Endothelial cell of umbilical vein (primary cell): ENCODE data around the gene GNPAT. TPM values are rescaled to one million over a fixed set of nuclear protein-coding genes. Genes with fewer than 3 reads are reported as not detected.

Source experiments
- BruUV-seq: library from RNA; stranded (reverse); fragments of 400-500 nt; replicated peaks from 2 replicates; lab custom pipeline; 2021; lab: Mats Ljungman, UMichigan
- CTCF ChIA-PET: fragments of 300-600, 350-600 bp; sonication (Branson Sonifier 250); formaldehyde crosslinking; loops from one replicate; lab custom pipeline; 2021; ENCODE audit warnings: antibody characterized with exemption, inconsistent platforms; lab: Charles Lee
- POLR2A ChIA-PET: fragments of 300-600, 350-600 bp; sonication (Branson Sonifier 250); formaldehyde crosslinking; loops from one replicate; lab custom pipeline; 2021; ENCODE audit warnings: antibody characterized with exemption, inconsistent platforms; lab: Charles Lee
- DNase-seq: peaks from one replicate; pipeline ENCODE4 v3.0.0-alpha.2; 2011; ENCODE audit warnings: low read depth, low spot score
- FAIRE-seq: peaks from 2 replicates; lab custom pipeline; 2011; peaks lifted over from hg19 to GRCh38; lab: Jason Lieb, UNC
- H2AFZ ChIP-seq: 2 replicates; pipeline ENCODE4 v1.6.0; 2012; ENCODE audit warnings: low read depth, low read length, control low read depth, inconsistent platforms
- H3K27ac ChIP-seq: 2 replicates; pipeline ENCODE4 v1.5.1; 2011; ENCODE audit warnings: low read depth, mild to moderate bottlenecking, control low read depth, low read length, moderate library complexity; ENCODE audit not compliant: insufficient read depth
- H3K27me3 ChIP-seq, 2 experiments: 2 replicates each; pipeline versions ENCODE4 v1.6.0 to v1.6.1; 2011; ENCODE audit warnings: low read length in 2 of 2, mixed read lengths in 1 of 2; ENCODE audit not compliant: control insufficient read depth in 2 of 2, insufficient read depth in 2 of 2
- H3K36me3 ChIP-seq, 2 experiments: 2 replicates in 1 of 2; 3 replicates in 1 of 2; pipeline ENCODE4 v1.5.1; 2011; ENCODE audit warnings: low read length in 2 of 2, mild to moderate bottlenecking in 1 of 2, moderate library complexity in 1 of 2; ENCODE audit not compliant: control insufficient read depth in 2 of 2, insufficient read depth in 2 of 2; ENCODE audit errors: extremely low read depth in 1 of 2
- H3K4me1 ChIP-seq: 3 replicates; pipeline ENCODE4 v1.5.1; 2011; ENCODE audit warnings: mild to moderate bottlenecking, low read length; ENCODE audit not compliant: control insufficient read depth, insufficient read depth; ENCODE audit errors: extremely low read depth
- H3K4me2 ChIP-seq: 2 replicates; pipeline ENCODE4 v1.6.1; 2011; ENCODE audit warnings: low read length, control low read depth, mixed read lengths; ENCODE audit not compliant: insufficient read depth
- H3K4me3 ChIP-seq, 3 experiments: fragments of 200-600 bp in 1 of 3; sonication (generic), shearing (Covaris generic) in 1 of 3; replicated peaks in 1 of 3; 2 replicates each; pipeline ENCODE4 v1.5.1; 2011 to 2016; ENCODE audit warnings: control low read depth in 3 of 3, low read length in 3 of 3, mild to moderate bottlenecking in 2 of 3, inconsistent platforms in 1 of 3, low read depth in 1 of 3, moderate library complexity in 1 of 3; ENCODE audit not compliant: insufficient read depth in 1 of 3
- H3K79me2 ChIP-seq: 2 replicates; pipeline ENCODE4 v1.6.0; 2012; ENCODE audit warnings: low read length, inconsistent platforms; ENCODE audit not compliant: control insufficient read depth, insufficient read depth
- H3K9ac ChIP-seq: replicated peaks from 2 replicates; pipeline ENCODE3; 2011; ENCODE audit warnings: low read length, control low read depth; ENCODE audit not compliant: insufficient read depth; ENCODE audit errors: extremely low read depth
- H3K9me1 ChIP-seq: replicated peaks from 3 replicates; pipeline ENCODE4 v1.6.0; 2011; ENCODE audit warnings: mild to moderate bottlenecking, low read length; ENCODE audit not compliant: control insufficient read depth, insufficient read depth; ENCODE audit errors: extremely low read depth
- H3K9me3 ChIP-seq: replicated peaks from 2 replicates; pipeline ENCODE4 v1.5.1; 2012; ENCODE audit warnings: low read length, inconsistent platforms; ENCODE audit not compliant: control insufficient read depth, insufficient read depth
- H4K20me1 ChIP-seq: replicated peaks from 2 replicates; pipeline ENCODE3; 2011; ENCODE audit warnings: mild to moderate bottlenecking, low read length; ENCODE audit not compliant: control insufficient read depth, insufficient read depth; ENCODE audit errors: extremely low read depth
- EZH2 ChIP-seq: IDR thresholded peaks from 2 replicates; pipeline ENCODE4 v1.6.1; 2012; ENCODE audit warnings: borderline replicate concordance, low read depth, mild to moderate bottlenecking, moderate library complexity, low read length, inconsistent platforms; ENCODE audit not compliant: severe bottlenecking
- FOS ChIP-seq: IDR thresholded peaks from 2 replicates; pipeline ENCODE4 v1.6.1; 2011; ENCODE audit warnings: mild to moderate bottlenecking, low read length, moderate library complexity, borderline replicate concordance; ENCODE audit not compliant: insufficient read depth
- GATA2 ChIP-seq: IDR thresholded peaks from 2 replicates; pipeline ENCODE4 v1.7.0; 2011; ENCODE audit warnings: low read depth, mild to moderate bottlenecking, moderate library complexity, mixed read lengths, low read length; ENCODE audit not compliant: insufficient read length, insufficient read depth
- JUN ChIP-seq: IDR thresholded peaks from 2 replicates; pipeline ENCODE4 v1.6.1; 2011; ENCODE audit warnings: borderline replicate concordance, low read depth; ENCODE audit not compliant: insufficient read length, insufficient read depth
- MYC ChIP-seq: IDR thresholded peaks from one replicate; pipeline ENCODE4 v1.6.1; 2011; ENCODE audit warnings: mild to moderate bottlenecking, low read depth, low read length
- POLR2A ChIP-seq: IDR thresholded peaks from 2 replicates; pipeline ENCODE4 v1.6.1; 2012; ENCODE audit warnings: low read depth, mild to moderate bottlenecking, control low read depth, low read length
- POLR2AphosphoS5 ChIP-seq: IDR thresholded peaks from 2 replicates; pipeline ENCODE4 v1.6.1; 2012; ENCODE audit warnings: low read depth, mild to moderate bottlenecking, control low read depth, low read length, moderate library complexity; ENCODE audit not compliant: insufficient read depth
- dilution Hi-C: fragments of 300-500 bp; cut with MboI; formaldehyde crosslinking; loops from one replicate; pipeline ENCODE4 v1.15.0; 2019; ENCODE audit warnings: low sequenced_read_pairs; ENCODE audit not compliant: extremely low pct_ligation_motif_present
- intact Hi-C: fragments of 100-400 bp; cut with micrococcal nuclease; formaldehyde crosslinking; loops from one replicate; pipeline ENCODE4 v1.10.0; 2022
- polyA plus RNA-seq, 4 experiments: library from polyadenylated mRNA; depleted of rRNA in 3 of 4; stranded (reverse) in 3 of 4; unstranded in 1 of 4; fragments of >200 nt; gene quantifications; 2 replicates each; pipeline versions ENCODE4 v1.2.1 to v1.2.3, GENCODE V29; 2011 to 2012; ENCODE audit warnings: missing spikeins in 1 of 4
- total RNA-seq: library from RNA; stranded (reverse); gene quantifications from 2 replicates; pipeline ENCODE4 v1.2.3, GENCODE V29; 2021
- TF ChIP-seq, protein P1 (sequence below): IDR thresholded peaks from 2 replicates; pipeline ENCODE4 v1.6.1; 2011; ENCODE audit not compliant: insufficient read depth, insufficient read length
- TF ChIP-seq, protein P2 (sequence below), 2 donors: IDR thresholded peaks; 1 replicate in 1 of 2; 2 replicates in 1 of 2; pipeline ENCODE4 v1.5.1; 2011; ENCODE audit warnings: low read length in 2 of 2, mild to moderate bottlenecking in 2 of 2, moderate library complexity in 2 of 2, control low read depth in 1 of 2, inconsistent platforms in 1 of 2, low read depth in 1 of 2; ENCODE audit not compliant: insufficient read depth in 1 of 2; ENCODE audit errors: extremely low read depth in 1 of 2

GNPAT gene
- total and polyA plus RNA-seq, 2 donors (not counting 3 experiments of a cell fraction or from before 2014, with no cell fraction given), result 18.9 to 51.4 TPM

DNA sequence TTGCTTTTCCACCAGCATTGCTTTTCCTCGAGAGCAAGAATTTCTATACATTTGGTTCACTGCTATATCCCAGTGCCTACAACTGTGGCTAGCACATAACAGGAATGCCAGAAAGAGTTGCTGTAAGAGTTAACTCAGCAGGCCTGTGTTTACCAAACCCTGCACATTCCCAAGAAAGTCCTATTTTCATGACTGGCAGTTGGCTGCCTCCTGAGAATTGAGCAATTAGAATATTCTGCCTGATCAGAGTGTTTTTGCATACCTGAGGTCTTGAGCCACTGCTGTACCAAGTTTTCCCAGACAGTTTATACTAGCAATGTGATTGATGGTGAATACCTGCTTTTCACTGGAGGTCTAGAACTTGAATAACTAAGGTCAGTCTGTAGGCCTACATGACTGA lies 2.7 kb upstream of the GNPAT start:
- ChIA-PET CTCF (no interaction called here), POLR2A (no interaction called here)
- FAIRE-seq (no peak), DNase-seq (no peak)
- no TSS peak for BruUV-seq
- no peaks in the 10 kb centered on the region for H3K9me3 ChIP-seq
- H3K9ac ChIP-seq, result no peak overlapping the region
- H3K4me2 ChIP-seq, result no peak overlapping the region
- intact Hi-C loops, result no loop called here
- peaks cover 19% of the 10 kb centered on the region for H3K4me1 ChIP-seq
- H3K27me3 ChIP-seq, result no peaks in the 10 kb centered on the region
- H3K4me3 ChIP-seq, result no peak overlapping the region
- H3K36me3 ChIP-seq, result peaks cover 0 to 4% of the 10 kb centered on the region in 2 experiments
- peaks cover 30% of the 10 kb centered on the region for H3K79me2 ChIP-seq
- TF ChIP-seq POLR2AphosphoS5, result no peak
- TF ChIP-seq JUN, result no peak
- no peak for TF ChIP-seq EZH2
- TF ChIP-seq, protein P1, sequence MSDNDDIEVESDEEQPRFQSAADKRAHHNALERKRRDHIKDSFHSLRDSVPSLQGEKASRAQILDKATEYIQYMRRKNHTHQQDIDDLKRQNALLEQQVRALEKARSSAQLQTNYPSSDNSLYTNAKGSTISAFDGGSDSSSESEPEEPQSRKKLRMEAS, result no peak
- no peak for TF ChIP-seq GATA2
- TF ChIP-seq FOS, result no peak
- TF ChIP-seq MYC, result no peak
- no peak for TF ChIP-seq POLR2A
- TF ChIP-seq, protein P2, sequence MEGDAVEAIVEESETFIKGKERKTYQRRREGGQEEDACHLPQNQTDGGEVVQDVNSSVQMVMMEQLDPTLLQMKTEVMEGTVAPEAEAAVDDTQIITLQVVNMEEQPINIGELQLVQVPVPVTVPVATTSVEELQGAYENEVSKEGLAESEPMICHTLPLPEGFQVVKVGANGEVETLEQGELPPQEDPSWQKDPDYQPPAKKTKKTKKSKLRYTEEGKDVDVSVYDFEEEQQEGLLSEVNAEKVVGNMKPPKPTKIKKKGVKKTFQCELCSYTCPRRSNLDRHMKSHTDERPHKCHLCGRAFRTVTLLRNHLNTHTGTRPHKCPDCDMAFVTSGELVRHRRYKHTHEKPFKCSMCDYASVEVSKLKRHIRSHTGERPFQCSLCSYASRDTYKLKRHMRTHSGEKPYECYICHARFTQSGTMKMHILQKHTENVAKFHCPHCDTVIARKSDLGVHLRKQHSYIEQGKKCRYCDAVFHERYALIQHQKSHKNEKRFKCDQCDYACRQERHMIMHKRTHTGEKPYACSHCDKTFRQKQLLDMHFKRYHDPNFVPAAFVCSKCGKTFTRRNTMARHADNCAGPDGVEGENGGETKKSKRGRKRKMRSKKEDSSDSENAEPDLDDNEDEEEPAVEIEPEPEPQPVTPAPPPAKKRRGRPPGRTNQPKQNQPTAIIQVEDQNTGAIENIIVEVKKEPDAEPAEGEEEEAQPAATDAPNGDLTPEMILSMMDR (IDR thresholded peaks at IDR 0.05; ENCODE audit: extremely low read depth in 1 of 2, insufficient read depth in 1 of 2, low read depth in 1 of 2, low read length in 2 of 2), result no peak
- H4K20me1 ChIP-seq, result no peaks in the 10 kb centered on the region
- no peaks in the 10 kb centered on the region for H3K9me1 ChIP-seq
- no peak overlapping the region for H2AFZ ChIP-seq
- dilution Hi-C loops, result no loop called here
- no peak overlapping the region for H3K27ac ChIP-seq
